Measurements from ENCODE around the gene PRKCA.

- no peak for TF ChIP-seq CTCF (IDR thresholded peaks at IDR 0.05)
- TF ChIP-seq POLR2AphosphoS5 (IDR thresholded peaks at IDR 0.05): no peak
These were observed 418.2 kb downstream of the PRKCA start for GRCh38 chr17:66720567-66720966.
